ENCODE results near the gene ZBTB20.

ZBTB20 gene

DNA sequence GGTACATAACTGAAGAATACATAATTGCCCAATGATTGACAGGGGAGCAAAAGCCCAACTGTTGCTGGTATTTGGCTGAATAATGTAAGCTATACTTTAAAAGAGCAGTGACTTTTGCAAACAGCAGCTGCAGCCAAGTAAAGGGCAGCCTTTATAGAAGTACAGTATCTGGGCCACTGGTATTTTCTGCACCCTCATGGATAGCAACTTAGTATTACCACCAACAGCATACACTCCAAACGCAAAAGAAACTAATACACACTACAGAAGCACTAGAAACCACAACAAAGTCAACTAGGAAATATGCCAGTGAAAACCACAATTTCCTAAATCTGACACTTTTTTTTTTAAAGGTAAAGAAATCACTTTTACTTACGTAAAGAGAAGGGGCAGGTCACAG is 647.1 kb downstream of the ZBTB20 start:
- no peaks in the 10 kb centered on the region for H3K4me1 ChIP-seq (ENCODE audit: control insufficient read depth, low read length)
- H3K9me3 ChIP-seq (ENCODE audit: control insufficient read depth, insufficient read depth, low read length): no peaks in the 10 kb centered on the region
- H3F3A ChIP-seq (ENCODE audit: control insufficient read depth, insufficient read depth): no peaks in the 10 kb centered on the region
- H3K4me2 ChIP-seq (ENCODE audit: low read length): no peak overlapping the region
- H3K27me3 ChIP-seq (ENCODE audit: control insufficient read depth, low read length): no peaks in the 10 kb centered on the region
- H3K4me3 ChIP-seq (ENCODE audit: low read length): no peak overlapping the region
- no peaks in the 10 kb centered on the region for H4K20me1 ChIP-seq (ENCODE audit: control insufficient read depth, insufficient read depth, low read depth, low read length)
- no peaks in the 10 kb centered on the region for H3K79me2 ChIP-seq (ENCODE audit: control insufficient read depth, low read length)
- no peaks in the 10 kb centered on the region for H3K9me2 ChIP-seq (replicated peaks; ENCODE audit: control insufficient read depth, low read length)
- no peaks in the 10 kb centered on the region for H3K36me3 ChIP-seq (ENCODE audit: control insufficient read depth, low read length)
- TF ChIP-seq, protein P1, sequence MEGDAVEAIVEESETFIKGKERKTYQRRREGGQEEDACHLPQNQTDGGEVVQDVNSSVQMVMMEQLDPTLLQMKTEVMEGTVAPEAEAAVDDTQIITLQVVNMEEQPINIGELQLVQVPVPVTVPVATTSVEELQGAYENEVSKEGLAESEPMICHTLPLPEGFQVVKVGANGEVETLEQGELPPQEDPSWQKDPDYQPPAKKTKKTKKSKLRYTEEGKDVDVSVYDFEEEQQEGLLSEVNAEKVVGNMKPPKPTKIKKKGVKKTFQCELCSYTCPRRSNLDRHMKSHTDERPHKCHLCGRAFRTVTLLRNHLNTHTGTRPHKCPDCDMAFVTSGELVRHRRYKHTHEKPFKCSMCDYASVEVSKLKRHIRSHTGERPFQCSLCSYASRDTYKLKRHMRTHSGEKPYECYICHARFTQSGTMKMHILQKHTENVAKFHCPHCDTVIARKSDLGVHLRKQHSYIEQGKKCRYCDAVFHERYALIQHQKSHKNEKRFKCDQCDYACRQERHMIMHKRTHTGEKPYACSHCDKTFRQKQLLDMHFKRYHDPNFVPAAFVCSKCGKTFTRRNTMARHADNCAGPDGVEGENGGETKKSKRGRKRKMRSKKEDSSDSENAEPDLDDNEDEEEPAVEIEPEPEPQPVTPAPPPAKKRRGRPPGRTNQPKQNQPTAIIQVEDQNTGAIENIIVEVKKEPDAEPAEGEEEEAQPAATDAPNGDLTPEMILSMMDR (IDR thresholded peaks at IDR 0.05; ENCODE audit: low read depth, low read length, poor library complexity, severe bottlenecking): no peak
- TF ChIP-seq EZH2phosphoT487 (IDR thresholded peaks at IDR 0.05; ENCODE audit: borderline replicate concordance, low read length): no peak
- no peak overlapping the region for H3K27ac ChIP-seq (ENCODE audit: low read depth, low read length)

DNA sequence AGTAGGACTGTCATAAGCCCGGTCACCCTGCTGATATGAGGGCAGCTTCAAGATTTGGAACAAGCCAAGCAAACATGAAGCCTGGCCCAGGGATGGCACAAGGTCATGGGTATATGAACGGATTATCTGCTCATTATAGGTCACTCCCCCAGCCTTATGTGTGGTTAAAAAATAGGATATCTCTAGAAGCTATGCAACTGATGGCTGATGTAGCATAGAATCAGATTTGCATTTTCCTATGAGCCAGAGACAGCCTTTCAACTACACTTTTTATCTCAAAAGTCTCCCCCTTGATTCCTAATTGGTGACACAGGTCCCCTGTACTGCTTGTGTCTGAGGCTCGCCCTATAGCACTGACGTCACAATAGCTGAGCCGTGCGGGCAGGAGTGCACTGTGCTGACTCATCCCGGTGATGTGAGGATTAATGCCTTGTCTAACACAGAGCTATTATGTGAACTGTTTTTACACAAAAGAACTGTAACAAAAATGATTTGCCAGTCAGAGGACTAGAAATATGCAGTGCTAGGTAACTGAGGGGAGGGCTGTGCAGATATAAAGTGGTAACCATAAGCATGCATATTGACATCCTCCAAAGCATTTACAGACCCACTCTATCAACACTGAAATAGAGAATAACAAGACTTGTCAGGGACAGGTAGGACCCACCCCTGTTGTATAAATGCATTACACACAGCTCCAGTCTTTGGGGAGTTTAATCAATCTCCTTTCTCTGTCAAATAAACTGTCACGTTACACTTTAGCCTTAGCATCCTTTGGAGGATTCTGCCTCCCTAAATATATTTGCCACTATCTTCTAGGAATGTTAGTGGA is 648.3 kb downstream of the ZBTB20 start:
- Histone ChIP-seq H3K4me3 (ENCODE audit: low read length) (no peak overlapping the region), H3K79me2 (ENCODE audit: control insufficient read depth, low read length) (no peaks in the 10 kb centered on the region), H4K20me1 (ENCODE audit: control insufficient read depth, insufficient read depth, low read depth, low read length) (no peaks in the 10 kb centered on the region), H3K27me3 (ENCODE audit: control insufficient read depth, low read length) (no peaks in the 10 kb centered on the region), H3K36me3 (ENCODE audit: control insufficient read depth, low read length) (no peaks in the 10 kb centered on the region), H3K9me3 (ENCODE audit: control insufficient read depth, insufficient read depth, low read length) (no peaks in the 10 kb centered on the region), H3F3A (ENCODE audit: control insufficient read depth, insufficient read depth) (no peaks in the 10 kb centered on the region), H3K27ac (ENCODE audit: low read depth, low read length) (no peak overlapping the region), H3K4me1 (ENCODE audit: control insufficient read depth, low read length) (no peaks in the 10 kb centered on the region), H3K4me2 (ENCODE audit: low read length) (no peak overlapping the region), H3K9me2 (replicated peaks; ENCODE audit: control insufficient read depth, low read length) (no peaks in the 10 kb centered on the region)
- TF ChIP-seq EZH2phosphoT487 (IDR thresholded peaks at IDR 0.05; ENCODE audit: borderline replicate concordance, low read length): no peak
- TF ChIP-seq, protein P1 (IDR thresholded peaks at IDR 0.05; ENCODE audit: low read depth, low read length, poor library complexity, severe bottlenecking): no peak

DNA sequence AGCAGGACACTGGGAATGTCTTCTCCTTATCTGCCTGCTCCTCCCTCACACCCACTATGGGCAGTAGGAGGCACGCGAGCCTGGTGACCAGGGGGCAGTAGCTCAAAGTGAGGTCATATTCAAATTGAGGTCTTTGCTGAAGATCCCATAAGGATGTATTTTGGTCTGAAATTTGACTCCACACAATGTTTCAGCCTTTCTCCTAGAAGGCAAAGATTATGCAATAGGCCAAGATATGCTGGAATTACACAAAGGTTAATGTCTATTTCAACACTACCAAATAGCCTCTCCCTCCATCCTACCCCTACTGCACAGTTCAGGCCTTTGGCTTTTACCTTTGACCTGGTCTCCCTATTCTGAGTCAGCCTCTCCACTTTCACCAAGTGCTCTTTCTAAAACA is 650.2 kb downstream of the ZBTB20 start:
- TF ChIP-seq, protein P1 (IDR thresholded peaks at IDR 0.05; ENCODE audit: low read depth, low read length, poor library complexity, severe bottlenecking): no peak
- no peak for TF ChIP-seq EZH2phosphoT487 (IDR thresholded peaks at IDR 0.05; ENCODE audit: borderline replicate concordance, low read length)
- H3K27me3 ChIP-seq (ENCODE audit: control insufficient read depth, low read length): no peaks in the 10 kb centered on the region
- H3K9me2 ChIP-seq (replicated peaks; ENCODE audit: control insufficient read depth, low read length): no peaks in the 10 kb centered on the region
- H3F3A ChIP-seq (ENCODE audit: control insufficient read depth, insufficient read depth): no peaks in the 10 kb centered on the region
- H3K9me3 ChIP-seq (ENCODE audit: control insufficient read depth, insufficient read depth, low read length): no peaks in the 10 kb centered on the region
- H4K20me1 ChIP-seq (ENCODE audit: control insufficient read depth, insufficient read depth, low read depth, low read length): no peaks in the 10 kb centered on the region
- H3K4me1 ChIP-seq (ENCODE audit: control insufficient read depth, low read length): no peaks in the 10 kb centered on the region
- H3K4me2 ChIP-seq (ENCODE audit: low read length): no peak overlapping the region
- no peak overlapping the region for H3K4me3 ChIP-seq (ENCODE audit: low read length)
- H3K27ac ChIP-seq (ENCODE audit: low read depth, low read length): no peak overlapping the region
- no peaks in the 10 kb centered on the region for H3K36me3 ChIP-seq (ENCODE audit: control insufficient read depth, low read length)
- H3K79me2 ChIP-seq (ENCODE audit: control insufficient read depth, low read length): no peaks in the 10 kb centered on the region
